Trophoblast cell (in vitro differentiated cells and primary cell): ENCODE results near the gene GKN2.

Source experiments
- DNase-seq, 2 donors: peaks; one replicate each; pipeline ENCODE4 v3.0.0-alpha.2; 2016
- H2AFZ ChIP-seq: 2 replicates; pipeline ENCODE4 v1.6.1; 2013; ENCODE audit warnings: low read length, moderate library complexity, mild to moderate bottlenecking; ENCODE audit not compliant: insufficient read depth, poor library complexity
- H2AK5ac ChIP-seq: 2 replicates; pipeline ENCODE4 v1.6.1; 2013; ENCODE audit warnings: mild to moderate bottlenecking, low read length
- H2BK120ac ChIP-seq: 2 replicates; pipeline ENCODE4 v1.6.1; 2013; ENCODE audit warnings: low read length, mild to moderate bottlenecking, moderate library complexity; ENCODE audit not compliant: insufficient read depth, poor library complexity
- H2BK12ac ChIP-seq: 2 replicates; pipeline ENCODE4 v1.6.1; 2013; ENCODE audit warnings: mild to moderate bottlenecking, low read length, moderate library complexity
- H2BK5ac ChIP-seq: 2 replicates; pipeline ENCODE4 v1.6.1; 2013; ENCODE audit warnings: low read length, low read depth, moderate library complexity, mild to moderate bottlenecking; ENCODE audit not compliant: poor library complexity
- H3K14ac ChIP-seq: 2 replicates; pipeline ENCODE4 v1.6.1; 2013; ENCODE audit warnings: mild to moderate bottlenecking, low read length
- H3K18ac ChIP-seq: 2 replicates; pipeline ENCODE4 v1.6.1; 2013; ENCODE audit warnings: mild to moderate bottlenecking, low read length
- H3K23ac ChIP-seq: 2 replicates; pipeline ENCODE4 v1.6.1; 2013; ENCODE audit warnings: low read length
- H3K27ac ChIP-seq: 2 replicates; pipeline ENCODE4 v1.5.1; 2013; ENCODE audit warnings: low read depth, mild to moderate bottlenecking, inconsistent platforms, low read length, moderate library complexity
- H3K27me3 ChIP-seq: 2 replicates; pipeline ENCODE4 v1.6.1; 2013; ENCODE audit warnings: inconsistent platforms, mild to moderate bottlenecking, low read length, moderate library complexity; ENCODE audit not compliant: insufficient read depth
- H3K36me3 ChIP-seq, 2 experiments: 1 replicate in 1 of 2; 2 replicates in 1 of 2; pipeline ENCODE4 v1.6.1; 2013; ENCODE audit warnings: low read length in 2 of 2, mild to moderate bottlenecking in 2 of 2, moderate library complexity in 1 of 2; ENCODE audit not compliant: insufficient read depth in 2 of 2, control insufficient read depth in 1 of 2
- H3K4ac ChIP-seq: 2 replicates; pipeline ENCODE4 v1.6.1; 2013; ENCODE audit warnings: low read depth, mild to moderate bottlenecking, low read length, moderate library complexity
- H3K4me1 ChIP-seq, 2 experiments: 1 replicate in 1 of 2; 2 replicates in 1 of 2; pipeline ENCODE4 v1.6.1; 2013; ENCODE audit warnings: low read length in 2 of 2, mild to moderate bottlenecking in 2 of 2, moderate library complexity in 1 of 2; ENCODE audit not compliant: insufficient read depth in 2 of 2, control insufficient read depth in 1 of 2
- H3K4me2 ChIP-seq: 2 replicates; pipeline ENCODE4 v1.6.1; 2013; ENCODE audit warnings: inconsistent platforms, mild to moderate bottlenecking, low read length, moderate library complexity
- H3K4me3 ChIP-seq: 2 replicates; pipeline ENCODE4 v1.5.1; 2013; ENCODE audit warnings: mild to moderate bottlenecking, low read depth, low read length, inconsistent platforms
- H3K79me1 ChIP-seq: one replicate; pipeline ENCODE4 v1.6.1; 2013; ENCODE audit warnings: low read length
- H3K79me2 ChIP-seq: 2 replicates; pipeline ENCODE4 v1.6.1; 2013; ENCODE audit warnings: low read length, mild to moderate bottlenecking; ENCODE audit not compliant: control insufficient read depth, insufficient read depth, poor library complexity
- H3K9ac ChIP-seq: 2 replicates; pipeline ENCODE4 v1.6.1; 2013; ENCODE audit warnings: mild to moderate bottlenecking, low read length
- H3K9me3 ChIP-seq: 2 replicates; pipeline ENCODE4 v1.6.1; 2013; ENCODE audit warnings: low read depth, mild to moderate bottlenecking, control low read depth, inconsistent platforms, low read length; ENCODE audit not compliant: insufficient read depth
- H4K12ac ChIP-seq: 2 replicates; pipeline ENCODE4 v1.6.1; 2013; ENCODE audit warnings: low read depth, mild to moderate bottlenecking, low read length, moderate library complexity
- H4K8ac ChIP-seq: 2 replicates; pipeline ENCODE4 v1.6.1; 2013; ENCODE audit warnings: low read depth, mild to moderate bottlenecking, low read length, moderate library complexity
- H4K91ac ChIP-seq: one replicate; pipeline ENCODE4 v1.6.1; 2013; ENCODE audit warnings: low read depth, mild to moderate bottlenecking, low read length, moderate library complexity
- WGBS: extraction: QIAGEN DNeasy Blood & Tissue Kit; methylation state at CpG from one replicate; pipeline ENCODE4 v1.1.7; 2013; ENCODE audit warnings: missing lambda C conversion rate; ENCODE audit not compliant: insufficient read length, insufficient coverage; ENCODE audit errors: extremely low coverage; 5-methylcytosine and 5-hydroxymethylcytosine counted together

GKN2 gene

GRCh38 chr2:68912732-68913131 lies 40.0 kb downstream of the GKN2 start:
- no peak overlapping the region for H3K14ac ChIP-seq
- no peak overlapping the region for H3K9ac ChIP-seq
- H2BK5ac ChIP-seq, result no peak overlapping the region
- H3K4me3 ChIP-seq, result no peak overlapping the region
- no peak overlapping the region for H3K27ac ChIP-seq
- H4K8ac ChIP-seq, result no peak overlapping the region
- no peaks in the 10 kb centered on the region for H3K27me3 ChIP-seq
- H3K4me1 ChIP-seq, result peaks cover 0 to 2% of the 10 kb centered on the region in 2 experiments
- no peak overlapping the region for H3K23ac ChIP-seq
- no peak overlapping the region for H3K4ac ChIP-seq
- H2BK120ac ChIP-seq, result no peak overlapping the region
- no peak overlapping the region for H2AK5ac ChIP-seq
- H4K91ac ChIP-seq, result no peak overlapping the region
- no peak overlapping the region for H3K18ac ChIP-seq
- DNase-seq, result no peak
- no CpG with 5 or more reads among the region's 2 CpGs for WGBS
- no peaks in the 10 kb centered on the region for H3K79me1 ChIP-seq
- H2BK12ac ChIP-seq, result no peak overlapping the region
- H2AFZ ChIP-seq, result no peak overlapping the region
- H3K9me3 ChIP-seq, result no peaks in the 10 kb centered on the region
- H3K36me3 ChIP-seq, result no peaks in the 10 kb centered on the region
- H4K12ac ChIP-seq, result no peak overlapping the region
- H3K4me2 ChIP-seq, result no peak overlapping the region
- H3K79me2 ChIP-seq, result no peaks in the 10 kb centered on the region

GRCh38 chr2:68912111-68912510 lies 40.6 kb downstream of the GKN2 start:
- no peak for DNase-seq
- whole genome bisulfite sequencing, result no CpG with 5 or more reads among the region's 3 CpGs
- Histone ChIP-seq H4K91ac (no peak overlapping the region), H3K14ac (no peak overlapping the region), H3K79me1 (no peaks in the 10 kb centered on the region), H3K4me3 (no peak overlapping the region), H3K9me3 (peaks cover 1% of the 10 kb centered on the region), H2BK120ac (no peak overlapping the region), H3K9ac (no peak overlapping the region), H4K8ac (no peak overlapping the region), H3K36me3 (no peaks in the 10 kb centered on the region), H2BK12ac (no peak overlapping the region), H3K4me2 (no peak overlapping the region), H3K4me1 (peaks cover 0 to 2% of the 10 kb centered on the region in 2 experiments), H2AK5ac (no peak overlapping the region), H3K79me2 (no peaks in the 10 kb centered on the region), H3K23ac (no peak overlapping the region), H4K12ac (no peak overlapping the region), H3K27me3 (no peaks in the 10 kb centered on the region), H3K27ac (no peak overlapping the region), H2BK5ac (no peak overlapping the region), H3K18ac (no peak overlapping the region), H2AFZ (no peak overlapping the region), H3K4ac (no peak overlapping the region)

- no peaks in the 10 kb centered on the region for H3K79me1 ChIP-seq
- no peaks in the 10 kb centered on the region for H3K79me2 ChIP-seq
- H3K27me3 ChIP-seq, result no peaks in the 10 kb centered on the region
- no peak overlapping the region for H3K18ac ChIP-seq
- no peak overlapping the region for H2BK5ac ChIP-seq
- no peak overlapping the region for H3K9ac ChIP-seq
- peaks cover 0 to 2% of the 10 kb centered on the region in 2 experiments for H3K4me1 ChIP-seq
- no peak overlapping the region for H3K23ac ChIP-seq
- H2BK12ac ChIP-seq, result no peak overlapping the region
- no peak overlapping the region for H2AK5ac ChIP-seq
- no peak overlapping the region for H3K27ac ChIP-seq
- H3K36me3 ChIP-seq, result no peaks in the 10 kb centered on the region
- no peak overlapping the region for H3K14ac ChIP-seq
- WGBS, result no CpG with 5 or more reads among the region's 1 CpG
- H2BK120ac ChIP-seq, result no peak overlapping the region
- H4K8ac ChIP-seq, result no peak overlapping the region
- no peak overlapping the region for H3K4me2 ChIP-seq
- H4K91ac ChIP-seq, result no peak overlapping the region
- no peak for DNase-seq
- peaks cover 1% of the 10 kb centered on the region for H3K9me3 ChIP-seq
- no peak overlapping the region for H3K4ac ChIP-seq
- H4K12ac ChIP-seq, result no peak overlapping the region
- H2AFZ ChIP-seq, result no peak overlapping the region
- H3K4me3 ChIP-seq, result no peak overlapping the region
Measured at GRCh38 chr2:68911709-68912108, 41.0 kb downstream of the GKN2 start.

GRCh38 chr2:68911246-68911645 lies 41.4 kb downstream of the GKN2 start:
- no peak overlapping the region for H3K9ac ChIP-seq

More at GRCh38 chr2:68911246-68911645, 41.4 kb downstream of the GKN2 start:
- no peaks in the 10 kb centered on the region for H3K79me2 ChIP-seq
- no peak overlapping the region for H4K8ac ChIP-seq
- no peak overlapping the region for H3K23ac ChIP-seq
- no peak overlapping the region for H4K91ac ChIP-seq
- H3K4me1 ChIP-seq, result peaks cover 0 to 2% of the 10 kb centered on the region in 2 experiments
- no peak overlapping the region for H3K27ac ChIP-seq
- no peak overlapping the region for H2AK5ac ChIP-seq
- no peaks in the 10 kb centered on the region for H3K36me3 ChIP-seq
- no peak overlapping the region for H4K12ac ChIP-seq
- no peak overlapping the region for H3K4ac ChIP-seq
- no peak overlapping the region for H3K14ac ChIP-seq
- H2AFZ ChIP-seq, result no peak overlapping the region
- no peak overlapping the region for H3K4me3 ChIP-seq
- no peak overlapping the region for H3K18ac ChIP-seq
- no peaks in the 10 kb centered on the region for H3K27me3 ChIP-seq
- H2BK5ac ChIP-seq, result no peak overlapping the region
- H2BK120ac ChIP-seq, result no peak overlapping the region
- H2BK12ac ChIP-seq, result no peak overlapping the region
- DNase-seq, result no peak
- H3K4me2 ChIP-seq, result no peak overlapping the region
- WGBS, result no CpG with 5 or more reads among the region's 4 CpGs
- peaks cover 1% of the 10 kb centered on the region for H3K9me3 ChIP-seq
- H3K79me1 ChIP-seq, result no peaks in the 10 kb centered on the region
